ENCODE measurements around the gene IP6K3.

Gene IP6K3

DNA sequence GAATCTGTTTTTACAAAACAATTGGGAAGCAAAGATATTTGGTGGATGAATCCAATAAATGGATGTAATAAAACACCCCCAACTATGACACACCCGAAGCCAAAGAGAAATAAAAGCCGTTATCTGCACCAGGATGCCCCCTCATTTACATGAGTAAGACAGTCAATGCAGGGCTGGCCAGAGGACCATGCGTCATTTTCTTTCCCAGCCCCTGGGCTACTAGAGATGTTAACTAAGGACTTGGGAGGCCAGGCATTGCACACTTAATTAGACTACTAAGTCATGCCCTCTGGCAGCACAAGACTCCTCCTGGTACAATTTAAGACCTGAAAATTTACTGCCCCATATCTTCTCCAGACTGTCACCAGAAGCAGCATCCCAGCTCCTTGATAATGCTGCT lies 39.1 kb upstream of the IP6K3 start:
- TF ChIP-seq, protein P1, sequence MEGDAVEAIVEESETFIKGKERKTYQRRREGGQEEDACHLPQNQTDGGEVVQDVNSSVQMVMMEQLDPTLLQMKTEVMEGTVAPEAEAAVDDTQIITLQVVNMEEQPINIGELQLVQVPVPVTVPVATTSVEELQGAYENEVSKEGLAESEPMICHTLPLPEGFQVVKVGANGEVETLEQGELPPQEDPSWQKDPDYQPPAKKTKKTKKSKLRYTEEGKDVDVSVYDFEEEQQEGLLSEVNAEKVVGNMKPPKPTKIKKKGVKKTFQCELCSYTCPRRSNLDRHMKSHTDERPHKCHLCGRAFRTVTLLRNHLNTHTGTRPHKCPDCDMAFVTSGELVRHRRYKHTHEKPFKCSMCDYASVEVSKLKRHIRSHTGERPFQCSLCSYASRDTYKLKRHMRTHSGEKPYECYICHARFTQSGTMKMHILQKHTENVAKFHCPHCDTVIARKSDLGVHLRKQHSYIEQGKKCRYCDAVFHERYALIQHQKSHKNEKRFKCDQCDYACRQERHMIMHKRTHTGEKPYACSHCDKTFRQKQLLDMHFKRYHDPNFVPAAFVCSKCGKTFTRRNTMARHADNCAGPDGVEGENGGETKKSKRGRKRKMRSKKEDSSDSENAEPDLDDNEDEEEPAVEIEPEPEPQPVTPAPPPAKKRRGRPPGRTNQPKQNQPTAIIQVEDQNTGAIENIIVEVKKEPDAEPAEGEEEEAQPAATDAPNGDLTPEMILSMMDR (IDR thresholded peaks at IDR 0.05; ENCODE audit: low read depth, low read length), result no peak
- no peak for TF ChIP-seq POLR2A (IDR thresholded peaks at IDR 0.05; ENCODE audit: extremely low read depth, insufficient read length)
- no peak for TF ChIP-seq MAX (IDR thresholded peaks at IDR 0.05; ENCODE audit: low read depth, low read length)
- no peak for TF ChIP-seq MYC (IDR thresholded peaks at IDR 0.05; ENCODE audit: low read depth, low read length)
- H3K4me3 ChIP-seq (ENCODE audit: low read depth, low read length), result no peak overlapping the region
- DNase-seq (ENCODE audit: low read depth), result no peak

GRCh38 chr6:33784787-33785186 lies 38.1 kb upstream of the IP6K3 start:
- H3K4me3 ChIP-seq (ENCODE audit: low read depth, low read length), result no peak overlapping the region
- no peak for DNase-seq (ENCODE audit: low read depth)
- TF ChIP-seq POLR2A (IDR thresholded peaks at IDR 0.05; ENCODE audit: extremely low read depth, insufficient read length), result no peak
- TF ChIP-seq, protein P1 (IDR thresholded peaks at IDR 0.05; ENCODE audit: low read depth, low read length), result no peak
- TF ChIP-seq MYC (IDR thresholded peaks at IDR 0.05; ENCODE audit: low read depth, low read length), result no peak
- TF ChIP-seq MAX (IDR thresholded peaks at IDR 0.05; ENCODE audit: low read depth, low read length), result no peak

DNA sequence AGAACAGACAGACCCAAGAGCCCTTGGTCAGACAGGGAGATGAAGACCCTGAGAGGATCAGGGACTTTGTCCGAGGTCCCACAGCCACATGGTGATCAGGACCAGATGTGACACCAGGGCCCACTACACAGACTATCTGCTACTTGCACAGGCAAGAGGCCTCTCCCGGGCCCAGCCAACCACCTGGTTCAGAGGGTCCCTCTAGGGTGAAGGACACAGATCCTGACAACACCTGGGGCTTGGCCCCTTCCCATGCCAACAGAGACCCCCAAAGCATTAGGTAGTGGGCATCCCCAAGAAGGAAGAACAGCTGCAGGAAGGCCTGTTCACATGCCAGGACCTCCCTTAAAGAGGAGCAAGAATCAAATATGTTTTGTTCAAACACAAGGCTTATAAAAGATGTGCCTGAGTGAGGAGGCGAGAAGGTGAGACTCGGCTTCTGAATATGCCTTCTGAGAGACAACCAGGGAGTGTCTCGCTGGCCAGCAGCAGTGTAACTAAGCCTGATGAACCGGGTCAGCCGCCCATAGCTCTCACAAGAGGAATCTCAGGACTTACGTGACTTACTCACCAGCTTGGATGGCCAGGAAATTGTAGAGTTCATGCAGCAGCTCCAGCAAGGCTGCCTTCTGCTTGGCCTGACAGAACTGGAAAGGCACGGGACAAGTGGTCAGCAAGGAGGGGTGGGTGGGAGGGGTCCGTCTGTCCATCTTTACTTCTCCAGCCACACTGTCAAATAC lies 37.2 kb upstream of the IP6K3 start:
- TF ChIP-seq MAX (IDR thresholded peaks at IDR 0.05; ENCODE audit: low read depth, low read length) (no peak), MYC (IDR thresholded peaks at IDR 0.05; ENCODE audit: low read depth, low read length) (no peak), POLR2A (IDR thresholded peaks at IDR 0.05; ENCODE audit: extremely low read depth, insufficient read length) (no peak)
- TF ChIP-seq, protein P1 (IDR thresholded peaks at IDR 0.05; ENCODE audit: low read depth, low read length), result no peak
- no peak for DNase-seq (ENCODE audit: low read depth)
- no peak overlapping the region for H3K4me3 ChIP-seq (ENCODE audit: low read depth, low read length)

DNA sequence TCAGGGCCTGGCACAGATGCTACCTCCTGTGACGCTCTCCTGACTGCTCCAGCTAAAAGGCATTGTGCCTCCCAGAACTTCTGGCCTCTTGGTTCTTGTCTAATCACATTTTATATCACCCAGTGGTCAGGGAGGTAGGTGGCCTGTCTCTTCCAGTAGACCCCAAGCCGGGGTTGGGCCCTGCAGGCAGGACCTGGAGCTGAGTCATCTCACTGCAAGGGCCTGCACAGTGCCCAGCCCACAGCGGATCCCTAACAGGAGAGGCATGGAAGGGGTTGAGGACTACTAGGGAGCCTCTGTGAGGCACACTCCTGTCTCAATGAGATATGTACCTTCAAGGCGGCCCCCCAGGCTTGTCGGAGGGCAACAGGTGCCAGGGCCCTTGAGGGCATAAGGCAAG lies 35.9 kb upstream of the IP6K3 start:
- TF ChIP-seq MAX (IDR thresholded peaks at IDR 0.05; ENCODE audit: low read depth, low read length), result no peak
- no peak for TF ChIP-seq POLR2A (IDR thresholded peaks at IDR 0.05; ENCODE audit: extremely low read depth, insufficient read length)
- no peak for TF ChIP-seq MYC (IDR thresholded peaks at IDR 0.05; ENCODE audit: low read depth, low read length)
- TF ChIP-seq, protein P1 (IDR thresholded peaks at IDR 0.05; ENCODE audit: low read depth, low read length), result no peak
- DNase-seq (ENCODE audit: low read depth), result no peak
- H3K4me3 ChIP-seq (ENCODE audit: low read depth, low read length), result no peak overlapping the region

DNA sequence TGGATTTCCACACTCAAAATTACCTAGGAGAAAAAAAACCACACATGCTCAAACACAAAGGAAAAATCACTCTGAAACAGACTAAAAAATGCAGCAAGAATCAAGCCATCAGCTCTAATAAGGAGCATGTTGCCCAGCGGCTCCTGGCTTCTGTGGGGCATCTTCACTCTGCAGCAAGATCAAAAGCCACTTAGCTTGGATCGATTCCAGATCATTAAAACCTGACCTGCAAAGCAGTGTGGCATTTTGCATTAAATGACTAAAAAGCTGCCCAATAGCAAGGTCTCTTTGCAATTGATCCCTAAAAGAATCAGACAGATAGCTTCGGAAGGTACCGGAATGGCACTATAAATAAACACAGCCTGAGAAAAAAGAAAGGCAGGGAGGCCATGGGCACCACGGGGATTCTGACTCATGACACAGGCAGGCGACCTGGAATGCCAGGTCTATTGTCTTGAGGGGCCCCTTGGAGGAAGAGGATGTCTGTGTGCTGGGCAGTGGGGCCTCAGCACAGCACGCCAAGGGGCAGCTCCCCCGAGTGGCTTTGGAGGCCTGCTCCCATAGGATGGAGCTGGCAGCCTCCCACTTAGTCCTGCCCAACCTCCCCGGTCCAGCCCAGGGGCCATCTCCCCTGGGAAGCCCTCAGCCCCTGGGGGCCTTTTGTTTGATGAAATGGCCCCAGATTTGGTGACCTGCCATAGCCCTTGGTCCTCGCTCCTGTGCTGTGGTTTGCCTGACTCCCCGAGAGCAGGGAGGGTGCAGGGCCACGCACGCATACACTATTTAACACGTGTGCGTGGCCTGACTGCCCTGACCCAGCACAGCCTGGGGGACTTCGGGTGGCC lies 34.6 kb upstream of the IP6K3 start:
- no peak overlapping the region for H3K4me3 ChIP-seq (ENCODE audit: low read depth, low read length)
- no peak for DNase-seq (ENCODE audit: low read depth)
- TF ChIP-seq MYC (IDR thresholded peaks at IDR 0.05; ENCODE audit: low read depth, low read length) (no peak), POLR2A (IDR thresholded peaks at IDR 0.05; ENCODE audit: extremely low read depth, insufficient read length) (no peak), MAX (IDR thresholded peaks at IDR 0.05; ENCODE audit: low read depth, low read length) (no peak)
- TF ChIP-seq, protein P1 (IDR thresholded peaks at IDR 0.05; ENCODE audit: low read depth, low read length), result no peak
